ENCODE data around the gene ANKEF1.

The ANKEF1 gene

GRCh38 chr20:9995510-9996272 lies 39.1 kb upstream of the ANKEF1 start:
- TF ChIP-seq CTCF (IDR thresholded peaks at IDR 0.05; ENCODE audit: extremely low read depth, missing control alignments): no peak
- no peak for DNase-seq (ENCODE audit: low spot score)

DNA sequence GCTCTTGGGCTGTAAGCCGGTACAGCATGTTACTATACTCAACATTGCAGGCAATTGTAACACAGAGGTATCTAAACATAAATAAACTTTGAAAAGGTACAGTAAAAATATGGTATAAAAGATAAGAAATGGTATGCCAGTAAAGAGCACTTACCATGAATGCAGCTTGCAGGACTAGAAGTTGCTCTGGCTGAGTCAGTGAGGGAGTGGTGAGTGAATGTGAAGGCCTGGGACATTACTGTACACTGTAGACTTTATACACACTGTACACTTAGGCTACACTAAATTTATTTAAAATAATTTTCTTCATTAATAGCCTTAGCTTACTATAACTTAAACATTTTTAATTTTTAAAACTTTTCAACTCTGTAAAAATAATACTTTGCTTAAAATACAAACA lies 37.8 kb upstream of the ANKEF1 start:
- no peak for TF ChIP-seq CTCF (IDR thresholded peaks at IDR 0.05; ENCODE audit: extremely low read depth, missing control alignments)
- DNase-seq (ENCODE audit: low spot score): no peak

DNA sequence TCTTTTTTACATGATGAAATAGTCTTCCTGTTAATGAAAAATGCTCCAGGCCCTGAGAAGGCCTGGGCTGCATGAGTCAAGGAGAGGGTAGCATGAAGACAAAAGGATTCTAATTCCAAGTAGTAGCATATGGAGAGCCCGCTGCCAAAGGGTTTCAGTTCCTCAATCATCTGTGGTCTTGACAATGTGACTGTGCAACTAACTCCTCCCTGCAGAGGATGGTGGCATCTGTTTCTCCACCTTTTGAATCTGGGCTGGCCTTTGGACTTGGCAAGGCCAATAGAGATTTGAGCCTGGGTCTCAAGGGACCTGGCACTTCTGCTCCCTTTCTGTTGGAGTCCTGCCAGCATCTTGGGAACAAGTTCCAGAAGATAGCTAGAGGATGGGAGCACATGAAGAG lies 35.1 kb upstream of the ANKEF1 start:
- no peak for TF ChIP-seq CTCF (IDR thresholded peaks at IDR 0.05; ENCODE audit: extremely low read depth, missing control alignments)
- DNase-seq (ENCODE audit: low spot score): no peak

DNA sequence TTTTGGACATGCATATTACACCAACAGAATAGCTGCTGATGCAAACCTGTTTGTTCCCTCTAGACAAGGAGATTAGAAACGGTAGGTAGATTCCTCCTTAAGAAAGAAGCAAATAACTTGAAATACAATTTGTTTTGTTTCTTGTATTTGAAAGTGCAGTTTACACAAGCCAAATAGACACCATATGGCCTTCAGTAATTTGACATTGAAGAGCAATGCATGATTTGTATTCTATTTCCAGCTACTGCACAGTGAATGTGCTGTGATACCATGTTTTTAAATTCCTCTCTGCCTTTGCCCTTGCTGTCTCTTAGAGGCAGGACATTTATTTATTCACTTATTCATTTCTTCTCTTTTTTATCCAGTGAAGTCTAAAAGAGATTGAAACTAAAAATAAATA lies 31.9 kb upstream of the ANKEF1 start:
- no peak for DNase-seq (ENCODE audit: low spot score)
- no peak for TF ChIP-seq CTCF (IDR thresholded peaks at IDR 0.05; ENCODE audit: extremely low read depth, missing control alignments)

- no peak for DNase-seq (ENCODE audit: low spot score)
- TF ChIP-seq CTCF (IDR thresholded peaks at IDR 0.05; ENCODE audit: extremely low read depth, missing control alignments): no peak
Measured at GRCh38 chr20:10004900-10005299, 29.9 kb upstream of the ANKEF1 start.

- DNase-seq (ENCODE audit: low spot score): no peak
- TF ChIP-seq CTCF (IDR thresholded peaks at IDR 0.05; ENCODE audit: extremely low read depth, missing control alignments): no peak
Measured at GRCh38 chr20:10005885-10006284, 28.9 kb upstream of the ANKEF1 start.

DNA sequence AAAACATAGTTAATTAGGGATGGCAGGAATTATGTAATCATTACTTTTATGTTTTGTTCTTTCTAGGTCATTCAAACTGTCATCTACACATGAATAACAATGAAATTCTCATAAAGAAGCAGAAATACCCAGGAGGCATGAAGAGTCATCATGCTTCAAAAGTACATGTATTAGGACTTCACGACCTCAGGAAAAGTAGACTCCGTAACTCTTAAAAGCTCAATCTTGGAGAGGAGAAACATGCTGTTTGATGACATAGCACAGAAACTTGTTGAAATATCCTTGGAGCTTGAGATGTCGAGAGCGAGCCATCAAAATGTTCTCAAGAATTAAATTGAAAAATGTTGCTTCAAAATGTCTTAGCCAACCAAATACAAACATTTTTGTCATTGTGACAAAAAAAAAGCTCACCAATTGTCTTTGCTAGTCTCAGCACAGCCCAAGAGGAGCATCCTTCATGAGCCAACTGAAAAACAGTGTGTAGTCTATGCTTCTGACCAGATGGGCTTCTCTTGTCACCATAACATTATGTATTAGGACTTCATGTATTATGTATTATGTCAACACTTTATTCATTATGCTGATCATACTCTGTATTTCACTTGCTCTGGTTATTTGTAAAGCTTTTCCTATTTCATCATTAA lies 28.2 kb upstream of the ANKEF1 start:
- DNase-seq (ENCODE audit: low spot score): no peak
- TF ChIP-seq CTCF (IDR thresholded peaks at IDR 0.05; ENCODE audit: extremely low read depth, missing control alignments): no peak
